NCI-H1105 treated with DMSO at 0.1 percent for 48 hours (cell line): ENCODE data around the gene GYPC.

Experiments
- DNase-seq: peaks from one replicate; lab custom pipeline; 2025; lab: John Stamatoyannopoulos, UW

The GYPC gene

GRCh38 chr2:126650994-126651393 is 5.0 kb upstream of the GYPC start:
- no peak for DNase-seq

GRCh38 chr2:126652323-126652891 is 3.6 kb upstream of the GYPC start:
- no peak for DNase-seq

- DNase-seq = no peak
These were observed 2.8 kb upstream of the GYPC start for GRCh38 chr2:126653109-126653508.

- DNase-seq = no peak
These were observed 2.2 kb upstream of the GYPC start for GRCh38 chr2:126653761-126654160.

GRCh38 chr2:126655051-126655450 is 907 bp upstream of the GYPC start:
- no peak for DNase-seq

- DNase-seq = no peak
These were observed 631 bp downstream of the GYPC start for GRCh38 chr2:126656431-126657147.

- DNase-seq = no peak
These were observed 1.2 kb downstream of the GYPC start for GRCh38 chr2:126657148-126657635.

GRCh38 chr2:126657636-126658318 is 1.8 kb downstream of the GYPC start:
- no peak for DNase-seq

GRCh38 chr2:126658319-126658904 is 2.5 kb downstream of the GYPC start:
- no peak for DNase-seq

GRCh38 chr2:126658905-126659561 is 3.1 kb downstream of the GYPC start:
- no peak for DNase-seq

GRCh38 chr2:126659562-126660467 is 3.9 kb downstream of the GYPC start:
- no peak for DNase-seq

- DNase-seq = no peak
These were observed 5.0 kb downstream of the GYPC start for GRCh38 chr2:126660971-126661370.

- DNase-seq = no peak
These were observed 5.9 kb downstream of the GYPC start for GRCh38 chr2:126661702-126662500.

GRCh38 chr2:126662621-126663020 is 6.7 kb downstream of the GYPC start:
- DNase-seq = no peak

- no peak for DNase-seq
These were observed 7.4 kb downstream of the GYPC start for GRCh38 chr2:126663184-126663963.

GRCh38 chr2:126664234-126664633 is 8.3 kb downstream of the GYPC start:
- no peak for DNase-seq

GRCh38 chr2:126664639-126665038 is 8.7 kb downstream of the GYPC start:
- DNase-seq = no peak

- DNase-seq = no peak
These were observed 9.5 kb downstream of the GYPC start for GRCh38 chr2:126665483-126665882.

- DNase-seq = no peak
These were observed 12.3 kb downstream of the GYPC start for GRCh38 chr2:126668254-126668653.

- DNase-seq = no peak
These were observed 13.8 kb downstream of the GYPC start for GRCh38 chr2:126669772-126670171.
